Lung (tissue), 12 donors: Measurements from ENCODE around the gene DHRS3. TPM values are rescaled to one million over a fixed set of nuclear protein-coding genes. Genes with fewer than 3 reads are reported as not detected.

ENCODE experiments used
- ATAC-seq: fragments of 200-7000 bp; cut with Tn5 transposase; one replicate; pipeline ENCODE4 v1.9.1; 2020; ENCODE audit warnings: moderate number of reproducible peaks; ENCODE audit not compliant: insufficient read depth, low FRiP score
- DNase-seq, 3 donors: peaks; one replicate each; pipeline ENCODE4 v3.0.0-alpha.2; 2013 to 2017
- H3K27ac ChIP-seq, 2 donors: one replicate each; pipeline ENCODE4 v1.5.1; 2013; ENCODE audit warnings: mild to moderate bottlenecking in 2 of 2, moderate library complexity in 2 of 2, control low read depth in 1 of 2, inconsistent platforms in 1 of 2, low read depth in 1 of 2, low read length in 1 of 2
- H3K27me3 ChIP-seq, 3 donors: one replicate each; pipeline ENCODE4 v1.5.1; 2013; ENCODE audit warnings: low read length in 2 of 3; ENCODE audit not compliant: control insufficient read depth in 3 of 3, insufficient read depth in 3 of 3
- H3K36me3 ChIP-seq, 4 donors: one replicate each; pipeline ENCODE4 v1.5.1; 2013; ENCODE audit warnings: low read length in 4 of 4, mild to moderate bottlenecking in 1 of 4, moderate library complexity in 1 of 4; ENCODE audit not compliant: control insufficient read depth in 4 of 4, insufficient read depth in 4 of 4
- H3K4me1 ChIP-seq, 5 donors: one replicate each; pipeline ENCODE4 v1.5.1; 2013; ENCODE audit warnings: low read length in 5 of 5, mild to moderate bottlenecking in 2 of 5, moderate library complexity in 1 of 5; ENCODE audit not compliant: control insufficient read depth in 5 of 5, insufficient read depth in 5 of 5
- H3K4me3 ChIP-seq: one replicate; pipeline ENCODE4 v1.5.1; 2013; ENCODE audit warnings: mild to moderate bottlenecking, control low read depth, moderate library complexity
- H3K9ac ChIP-seq, 2 donors: one replicate each; pipeline ENCODE4 v1.5.1; 2013; ENCODE audit warnings: low read length in 2 of 2, control low read depth in 1 of 2; ENCODE audit not compliant: insufficient read depth in 1 of 2
- H3K9me3 ChIP-seq, 4 donors: one replicate each; pipeline ENCODE4 v1.5.1; 2013; ENCODE audit warnings: low read length in 3 of 4, mild to moderate bottlenecking in 1 of 4, moderate library complexity in 1 of 4; ENCODE audit not compliant: control insufficient read depth in 4 of 4, insufficient read depth in 3 of 4
- WGBS, 2 donors: extraction: QIAGEN DNeasy Blood & Tissue Kit; methylation state at CpG; one replicate each; pipeline ENCODE4 v1.1.7; 2013; 5-methylcytosine and 5-hydroxymethylcytosine counted together
- polyA plus RNA-seq, 2 donors: library from polyadenylated mRNA; stranded (reverse); fragments of 200-250 nt; gene quantifications; one replicate each; pipeline ENCODE4 v1.2.1, GENCODE V29; 2013
- total RNA-seq, 2 donors: library from RNA; depleted of rRNA in 1 of 2; stranded (reverse); fragments of >200 nt in 1 of 2; gene quantifications; one replicate each; pipeline ENCODE4 v1.2.1, GENCODE V29; 2014 to 2021
- TF ChIP-seq, protein P1 (sequence below): IDR thresholded peaks from 2 replicates; pipeline ENCODE4 v1.5.1; 2012; ENCODE audit warnings: mild to moderate bottlenecking; ENCODE audit errors: control extremely low read depth, extremely low read depth
- donor health status: control.
- donor health status: control.
- donor health status: Bipolar disorder and iron deficiency.
- donor health status: healthy.
- donor health status: DM: yes; HTN: yes; CAD: no.

Gene DHRS3
- total and polyA plus RNA-seq, 4 donors = 56.7 to 109 (median 79.8) TPM

DNA sequence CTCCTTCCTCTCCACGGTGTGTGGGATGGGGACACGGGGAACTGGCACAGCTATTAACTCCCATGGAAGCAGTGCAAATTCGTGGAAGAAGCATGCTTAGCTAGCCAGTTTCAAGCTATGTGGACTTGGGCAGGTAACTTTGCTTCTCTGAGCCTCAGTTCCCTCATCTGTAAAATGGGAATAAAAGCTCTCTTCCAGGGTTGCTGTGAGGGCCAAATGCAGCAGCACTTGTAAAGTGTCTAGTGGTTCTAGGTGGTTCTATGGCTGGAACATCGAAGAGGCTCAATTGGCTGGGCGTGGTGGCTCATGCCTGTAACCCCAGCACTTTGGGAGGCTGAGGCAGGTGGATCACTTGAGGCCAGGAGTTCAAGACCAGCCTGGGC is 43.3 kb downstream of the DHRS3 start:
- DNase-seq = no peak
- Histone ChIP-seq H3K4me3 (no peak overlapping the region), H3K4me1 (peaks cover 0 to 3% (median 0%) of the 10 kb centered on the region in 5 donors), H3K9ac (no peak overlapping the region), H3K9me3 (no peaks in the 10 kb centered on the region), H3K36me3 (peaks cover 7 to 47% (median 12%) of the 10 kb centered on the region in 4 donors), H3K27me3 (no peaks in the 10 kb centered on the region), H3K27ac (no peak overlapping the region)
- ATAC-seq = no peak
- 91 to 94% methylated on average over 5 of the region's 5 CpGs for WGBS, 2 donors
- TF ChIP-seq, protein P1, sequence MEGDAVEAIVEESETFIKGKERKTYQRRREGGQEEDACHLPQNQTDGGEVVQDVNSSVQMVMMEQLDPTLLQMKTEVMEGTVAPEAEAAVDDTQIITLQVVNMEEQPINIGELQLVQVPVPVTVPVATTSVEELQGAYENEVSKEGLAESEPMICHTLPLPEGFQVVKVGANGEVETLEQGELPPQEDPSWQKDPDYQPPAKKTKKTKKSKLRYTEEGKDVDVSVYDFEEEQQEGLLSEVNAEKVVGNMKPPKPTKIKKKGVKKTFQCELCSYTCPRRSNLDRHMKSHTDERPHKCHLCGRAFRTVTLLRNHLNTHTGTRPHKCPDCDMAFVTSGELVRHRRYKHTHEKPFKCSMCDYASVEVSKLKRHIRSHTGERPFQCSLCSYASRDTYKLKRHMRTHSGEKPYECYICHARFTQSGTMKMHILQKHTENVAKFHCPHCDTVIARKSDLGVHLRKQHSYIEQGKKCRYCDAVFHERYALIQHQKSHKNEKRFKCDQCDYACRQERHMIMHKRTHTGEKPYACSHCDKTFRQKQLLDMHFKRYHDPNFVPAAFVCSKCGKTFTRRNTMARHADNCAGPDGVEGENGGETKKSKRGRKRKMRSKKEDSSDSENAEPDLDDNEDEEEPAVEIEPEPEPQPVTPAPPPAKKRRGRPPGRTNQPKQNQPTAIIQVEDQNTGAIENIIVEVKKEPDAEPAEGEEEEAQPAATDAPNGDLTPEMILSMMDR = no peak

DNA sequence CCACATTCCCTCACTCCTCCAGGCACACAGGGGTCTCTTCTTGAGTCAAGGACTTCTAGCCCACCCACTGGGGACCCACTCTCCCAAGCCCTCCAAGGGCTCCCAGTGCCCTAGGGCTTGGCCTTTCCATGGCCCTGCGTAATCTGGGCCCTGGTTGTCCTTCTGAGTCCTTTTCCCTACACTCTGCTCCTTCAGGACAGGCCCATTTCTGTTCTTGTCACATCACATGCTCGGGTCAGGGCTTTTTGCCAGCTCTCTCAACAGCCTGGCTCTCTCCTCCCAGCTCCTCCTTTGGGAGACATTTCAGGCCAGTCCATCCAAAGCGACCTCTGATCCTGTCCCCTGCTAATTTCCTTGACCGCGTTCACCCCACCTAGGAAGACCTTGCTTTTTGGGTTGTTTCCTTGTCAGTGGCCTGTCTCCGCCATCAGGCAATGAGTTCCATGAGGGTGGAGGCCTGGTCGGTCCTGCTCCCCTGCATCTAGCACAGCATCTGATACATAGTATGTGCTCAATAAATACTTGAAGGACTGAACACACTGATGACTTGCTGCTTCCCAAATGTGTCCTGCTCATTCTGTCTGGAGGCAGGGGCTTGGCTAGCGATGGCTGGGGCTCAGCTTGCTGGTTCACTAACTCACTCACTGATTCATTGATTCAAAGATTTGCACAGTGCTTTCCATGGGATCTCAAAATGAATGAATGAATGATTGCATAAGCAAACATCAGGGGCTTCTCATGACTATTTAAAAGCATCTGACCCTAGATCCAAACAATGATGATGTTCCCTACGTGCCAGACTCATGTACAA is 44.8 kb downstream of the DHRS3 start:
- Histone ChIP-seq H3K9me3 (no peaks in the 10 kb centered on the region), H3K4me3 (no peak overlapping the region), H3K27ac (peak overlapping the region; percentile 42 to 76), H3K27me3 (no peaks in the 10 kb centered on the region), H3K4me1 (peaks cover 0 to 3% (median 0%) of the 10 kb centered on the region in 5 donors), H3K9ac (no peak overlapping the region), H3K36me3 (peaks cover 0 to 37% (median 11%) of the 10 kb centered on the region in 4 donors)
- peak in 1 of 3 donors; percentile 47 for DNase-seq
- WGBS, 2 donors = 89 to 90% methylated on average over 9 of the region's 9 CpGs
- no peak for ATAC-seq
- TF ChIP-seq, protein P1 = no peak

DNA sequence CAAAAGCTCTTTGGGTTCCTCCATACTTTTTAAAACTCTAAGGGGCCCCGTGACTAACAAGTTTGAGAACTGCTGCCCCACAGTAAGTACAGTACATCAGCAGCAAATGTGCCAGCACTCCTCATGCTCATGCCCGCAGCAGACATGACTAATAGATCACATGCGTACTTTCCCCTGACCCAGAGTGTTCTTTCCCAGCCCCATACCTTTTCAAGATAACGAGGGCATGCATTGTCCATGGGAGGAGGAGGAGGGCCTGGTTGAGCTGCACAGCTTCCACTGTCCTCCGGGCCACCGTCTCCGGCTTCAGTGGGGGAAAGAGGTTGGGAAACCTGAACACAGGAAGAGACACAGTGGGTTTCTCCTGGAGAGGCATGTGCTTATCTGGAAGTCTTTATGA is 45.5 kb downstream of the DHRS3 start:
- ATAC-seq = no peak
- Histone ChIP-seq H3K36me3 (peaks cover 0 to 39% (median 14%) of the 10 kb centered on the region in 4 donors), H3K27me3 (no peaks in the 10 kb centered on the region), H3K4me1 (peaks cover 0 to 3% (median 0%) of the 10 kb centered on the region in 5 donors), H3K27ac (peak overlapping the region; percentile 42 to 76), H3K9ac (no peak overlapping the region), H3K4me3 (no peak overlapping the region), H3K9me3 (no peaks in the 10 kb centered on the region)
- DNase-seq = no peak
- TF ChIP-seq, protein P1 = no peak
- WGBS, 2 donors = 96 to 97% methylated on average over 7 of the region's 7 CpGs
